Skeletal muscle cell (primary cell): ENCODE results near the gene TPP1.

Experiments used
- DNase-seq: peaks from one replicate; pipeline ENCODE4 v3.0.0-alpha.2; 2010; ENCODE audit warnings: low read depth
- H3K4me3 ChIP-seq: 2 replicates; pipeline ENCODE4 v1.5.1; 2011; ENCODE audit warnings: low read depth, mild to moderate bottlenecking, control low read depth, low read length, moderate library complexity

The TPP1 gene

DNA sequence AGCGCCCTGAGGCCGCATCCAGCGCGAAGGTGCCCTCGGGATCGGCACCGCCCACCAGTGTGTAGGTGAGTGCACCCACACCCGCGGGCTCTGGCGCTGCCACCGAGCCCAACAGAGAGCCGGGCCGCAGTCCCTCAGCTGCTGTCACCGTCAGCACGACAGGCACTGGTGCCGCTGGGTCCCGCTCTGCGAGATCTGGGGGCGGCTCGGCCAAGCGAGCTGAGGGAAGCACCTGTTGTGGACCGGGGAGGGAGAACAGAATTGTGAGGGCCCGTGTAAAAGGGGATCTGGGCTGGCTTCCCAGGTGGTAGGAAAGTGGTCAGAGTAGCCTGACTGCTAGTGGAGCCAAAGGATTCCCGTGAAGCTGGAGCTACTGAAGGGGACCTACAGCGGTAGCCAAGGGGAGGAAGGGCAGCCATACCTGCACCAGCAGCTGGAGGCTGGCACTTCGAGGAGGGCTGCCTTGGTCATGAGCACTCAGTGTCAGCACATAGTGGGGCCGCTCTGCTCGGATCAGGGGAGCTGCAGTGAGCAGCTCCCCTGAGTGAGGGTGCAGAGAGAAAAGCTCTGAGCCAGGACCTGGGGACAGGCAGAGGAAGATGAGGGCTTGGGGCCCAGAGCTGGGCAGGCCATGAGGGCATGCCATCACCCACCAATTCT lies 11.5 kb upstream of the TPP1 start:
- no peak overlapping the region for H3K4me3 ChIP-seq
- DNase-seq = no peak

DNA sequence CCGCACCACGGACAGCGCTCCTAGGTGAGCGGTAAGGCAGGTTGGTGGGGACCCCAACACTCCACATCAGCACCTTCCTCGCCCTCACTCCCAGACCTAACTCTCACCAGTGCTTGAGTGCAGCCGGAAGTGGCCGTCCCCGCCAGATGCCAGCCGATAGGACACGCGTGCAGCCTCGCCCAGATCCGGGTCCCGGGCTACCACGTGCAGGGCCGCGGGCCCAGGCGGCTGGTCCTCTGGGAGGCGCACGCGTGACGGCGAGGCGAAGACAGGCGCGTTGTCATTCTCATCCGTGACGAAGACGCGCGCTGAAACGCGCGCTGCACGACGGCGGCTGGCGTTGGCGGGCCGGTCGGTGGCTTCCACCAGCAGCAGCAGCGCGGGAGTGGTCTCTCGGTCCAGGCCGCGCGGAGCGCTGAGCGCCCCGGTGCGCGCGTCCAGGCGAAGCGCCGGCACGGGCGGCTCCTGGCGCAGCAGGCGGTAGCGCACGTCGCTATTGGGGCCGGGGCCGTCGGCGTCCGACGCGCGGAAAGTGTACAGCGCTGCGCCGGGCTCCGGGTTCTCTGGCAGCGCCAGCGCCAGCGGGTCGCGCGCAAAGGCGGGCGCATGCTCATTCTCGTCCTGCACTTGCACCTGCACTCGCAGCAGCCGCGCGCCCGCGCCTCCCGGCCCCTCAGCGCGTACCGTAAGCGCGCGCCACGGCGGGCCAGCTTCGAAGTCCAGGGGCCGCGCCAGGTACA lies 10.8 kb upstream of the TPP1 start:
- DNase-seq = no peak
- no peak overlapping the region for H3K4me3 ChIP-seq

DNA sequence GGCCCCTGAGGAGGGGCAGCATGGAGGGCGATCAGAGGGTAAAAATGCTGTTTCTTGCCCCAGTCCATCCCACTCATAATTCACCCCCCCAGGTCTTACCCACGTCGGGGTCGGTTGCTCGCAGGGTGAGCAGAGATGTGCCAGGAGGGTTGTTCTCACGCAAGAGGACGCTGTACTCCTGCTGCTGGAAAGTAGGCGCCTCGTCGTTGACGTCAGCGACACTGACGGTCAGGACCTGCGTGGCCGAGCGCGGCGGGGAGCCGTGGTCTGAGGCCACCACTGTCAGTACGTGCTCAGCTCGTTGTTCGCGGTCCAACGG lies 10.3 kb upstream of the TPP1 start:
- H3K4me3 ChIP-seq = no peak overlapping the region
- DNase-seq = no peak

DNA sequence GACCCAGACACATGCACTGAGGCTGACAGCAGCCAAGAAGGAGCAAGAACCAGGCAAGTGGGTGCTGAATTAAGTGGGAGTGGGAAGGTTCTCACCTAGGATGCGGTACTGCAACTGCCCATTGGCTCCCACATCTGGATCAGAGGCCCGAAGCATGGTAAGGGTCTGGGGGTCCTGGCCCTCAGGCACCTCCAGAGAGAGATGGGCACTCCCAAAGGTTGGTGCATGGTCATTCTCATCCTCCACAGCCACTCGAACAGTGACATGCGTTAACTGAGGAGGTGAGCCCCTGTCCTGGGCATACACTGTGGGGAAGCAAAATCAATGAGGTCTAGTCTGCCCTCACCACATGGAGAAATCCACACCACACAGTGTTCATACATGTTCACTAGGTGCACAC lies 9.3 kb upstream of the TPP1 start:
- DNase-seq = no peak
- no peak overlapping the region for H3K4me3 ChIP-seq

- DNase-seq = no peak
These were observed 8.6 kb upstream of the TPP1 start for GRCh38 chr11:6627762-6628241.

DNA sequence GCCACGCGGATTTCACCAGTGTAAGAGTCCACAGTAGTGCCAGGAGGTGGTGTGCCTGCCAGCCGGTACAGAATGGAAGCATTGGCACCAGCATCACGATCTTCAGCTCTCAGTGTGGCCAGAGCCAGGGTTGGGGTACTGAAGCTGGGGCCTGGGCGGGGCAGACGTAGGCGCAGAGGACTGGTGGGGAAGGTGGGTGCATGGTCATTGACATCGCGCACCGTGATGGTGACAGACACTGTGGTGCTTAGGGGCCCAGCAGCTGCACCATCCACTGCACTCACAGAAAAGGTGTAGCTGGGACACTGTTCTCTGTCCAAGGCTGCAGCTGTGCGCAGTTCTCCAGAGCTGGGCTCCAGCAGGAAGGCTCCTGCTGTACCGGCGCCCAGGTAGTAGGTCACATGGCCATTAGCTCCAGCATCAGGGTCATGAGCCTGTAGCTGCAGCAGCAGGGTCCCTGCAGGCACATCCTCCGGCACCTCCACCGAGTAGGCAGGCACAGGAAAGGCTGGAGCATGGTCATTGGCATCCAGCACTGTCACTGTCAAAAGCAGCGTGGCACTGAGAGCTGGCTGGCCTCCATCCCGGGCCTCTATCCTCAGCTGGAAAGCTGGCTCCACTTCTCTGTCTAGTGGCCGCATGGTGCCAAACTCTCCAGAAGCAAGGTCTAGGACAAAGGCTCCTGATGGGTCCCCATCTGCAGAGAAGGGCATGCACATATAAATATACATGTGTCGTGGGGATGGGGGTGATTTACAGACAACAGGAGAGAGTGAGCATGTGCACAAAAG lies 7.9 kb upstream of the TPP1 start:
- no peak overlapping the region for H3K4me3 ChIP-seq
- no peak for DNase-seq

More at GRCh38 chr11:6627762-6628241, 8.6 kb upstream of the TPP1 start:
- no peak overlapping the region for H3K4me3 ChIP-seq

GRCh38 chr11:6625832-6626420 lies 6.7 kb upstream of the TPP1 start:
- no peak for DNase-seq
- no peak overlapping the region for H3K4me3 ChIP-seq

DNA sequence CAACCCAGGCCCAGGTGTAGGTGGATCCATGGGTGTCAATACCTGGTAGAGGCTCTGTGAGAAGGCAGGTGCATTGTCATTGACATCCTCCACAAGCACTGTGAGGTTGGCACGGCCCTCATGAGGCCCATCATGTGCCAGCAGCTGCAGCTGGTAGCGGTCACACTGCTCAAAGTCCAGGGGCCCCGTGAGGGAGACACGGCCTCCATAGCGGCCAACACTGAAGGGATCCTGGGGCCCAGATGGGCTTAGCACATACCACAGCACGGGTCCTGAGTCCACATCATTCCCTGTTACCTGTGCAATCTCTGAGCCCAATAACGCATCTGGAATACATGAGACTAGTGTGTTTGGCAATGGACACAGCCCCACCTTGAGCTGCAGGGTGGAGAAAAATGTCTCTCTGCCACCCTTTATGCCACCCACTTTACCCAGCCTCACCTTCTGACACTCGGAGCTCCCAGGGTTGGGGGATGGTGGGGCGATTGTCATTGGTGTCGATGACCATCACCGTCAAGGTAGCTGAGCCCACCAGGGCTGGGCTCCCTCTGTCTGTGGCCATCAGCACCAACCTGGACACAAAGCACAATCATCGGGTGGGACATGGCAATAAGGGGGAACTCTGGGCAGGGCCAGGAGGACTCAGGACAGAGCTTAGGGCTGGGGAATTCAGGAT lies 6.1 kb upstream of the TPP1 start:
- no peak for DNase-seq
- no peak overlapping the region for H3K4me3 ChIP-seq

DNA sequence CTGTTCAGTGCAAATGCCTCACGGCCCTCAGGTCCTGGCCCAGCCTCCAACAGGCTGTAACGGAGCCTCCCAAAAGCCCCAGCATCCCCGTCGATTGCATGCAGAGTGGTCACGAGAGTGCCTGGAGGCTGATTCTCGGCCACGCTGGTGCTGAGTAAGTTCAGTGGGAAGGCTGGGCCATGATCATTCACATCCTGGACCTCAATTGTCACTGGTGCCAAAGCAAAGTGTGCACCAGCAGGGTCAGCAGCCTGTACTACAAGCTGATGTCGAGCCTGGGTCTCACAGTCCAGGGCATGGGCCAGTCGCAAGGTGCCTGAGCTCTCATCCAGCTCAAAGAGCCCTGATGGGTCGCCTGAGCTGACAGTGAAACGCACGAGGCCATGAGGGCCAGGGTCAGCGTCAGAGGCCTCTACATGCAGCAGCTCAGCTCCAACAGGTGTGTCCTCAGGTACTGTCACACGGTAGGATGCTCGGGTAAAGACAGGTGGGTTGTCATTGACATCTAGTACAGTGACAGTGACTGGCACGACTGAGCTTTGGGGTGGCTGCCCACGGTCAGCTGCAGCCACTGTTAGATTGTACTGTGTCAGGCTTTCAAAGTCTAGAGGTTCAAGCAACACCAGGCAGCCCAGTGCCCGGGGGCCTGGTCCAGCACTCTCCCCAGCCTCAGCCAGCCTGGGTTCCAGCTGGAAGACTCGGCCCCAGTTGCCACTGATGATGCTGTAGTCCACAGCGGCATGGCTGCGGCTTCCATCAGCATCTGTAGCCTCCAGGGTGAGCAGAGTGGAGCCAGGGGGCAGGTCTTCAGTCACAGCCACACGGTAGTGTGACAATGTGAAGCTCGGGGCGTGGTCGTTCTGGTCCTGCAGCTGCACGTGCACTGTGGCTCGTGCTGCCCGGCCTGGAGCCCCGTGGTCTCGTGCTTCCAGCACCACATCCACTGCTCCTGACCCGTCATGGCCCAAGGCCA lies 4.5 kb upstream of the TPP1 start:
- DNase-seq = no peak
- no peak overlapping the region for H3K4me3 ChIP-seq

DNA sequence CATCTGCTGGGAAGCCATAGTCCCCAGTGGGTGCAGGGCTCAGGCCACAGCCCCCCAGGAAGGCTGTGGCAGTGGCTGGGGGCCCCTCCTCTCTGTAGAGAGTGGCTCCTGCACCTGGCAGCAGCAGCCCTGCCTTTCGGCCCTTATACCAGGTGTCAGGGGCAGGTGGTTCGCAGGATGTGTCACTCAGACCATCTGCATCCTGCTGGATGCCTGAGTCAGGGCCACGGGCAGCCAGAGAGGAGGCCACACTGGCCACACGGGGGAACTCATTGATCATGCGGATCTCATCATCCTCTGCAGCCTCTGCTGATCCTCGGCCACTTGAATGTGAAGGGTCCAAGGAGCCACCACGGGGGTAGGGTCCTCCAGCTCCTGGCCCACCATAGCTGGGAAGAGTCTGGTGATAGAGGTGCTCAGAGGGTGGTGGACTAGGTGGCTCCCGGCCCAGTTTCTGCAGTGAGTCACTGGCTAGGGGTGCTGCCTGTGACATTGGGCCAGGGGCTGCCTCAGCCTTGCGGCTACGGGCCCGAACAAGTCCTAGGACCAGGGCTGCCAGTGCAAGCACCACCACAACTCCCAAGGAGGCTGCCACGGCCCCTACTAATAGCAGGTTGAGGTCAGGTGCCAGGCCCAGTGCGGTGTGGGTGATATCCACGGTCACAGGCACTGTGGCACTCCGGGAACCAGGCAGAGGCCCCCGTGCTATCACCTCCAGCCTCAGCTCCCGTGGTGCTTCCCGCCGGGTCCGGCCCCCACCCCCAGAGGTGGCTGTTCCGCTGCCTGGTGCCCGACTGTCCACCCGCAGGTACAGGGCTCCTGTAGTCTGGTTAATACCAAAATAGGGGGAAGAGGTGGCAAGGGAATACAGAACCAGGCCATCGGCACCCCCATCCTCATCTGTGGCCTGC lies 3.3 kb upstream of the TPP1 start:
- no peak overlapping the region for H3K4me3 ChIP-seq
- no peak for DNase-seq

- no peak overlapping the region for H3K4me3 ChIP-seq
- DNase-seq = no peak
These were observed 2.5 kb upstream of the TPP1 start for GRCh38 chr11:6621711-6622211.

GRCh38 chr11:6620636-6621035 lies 1.4 kb upstream of the TPP1 start:
- no peak overlapping the region for H3K4me3 ChIP-seq
- DNase-seq = no peak

DNA sequence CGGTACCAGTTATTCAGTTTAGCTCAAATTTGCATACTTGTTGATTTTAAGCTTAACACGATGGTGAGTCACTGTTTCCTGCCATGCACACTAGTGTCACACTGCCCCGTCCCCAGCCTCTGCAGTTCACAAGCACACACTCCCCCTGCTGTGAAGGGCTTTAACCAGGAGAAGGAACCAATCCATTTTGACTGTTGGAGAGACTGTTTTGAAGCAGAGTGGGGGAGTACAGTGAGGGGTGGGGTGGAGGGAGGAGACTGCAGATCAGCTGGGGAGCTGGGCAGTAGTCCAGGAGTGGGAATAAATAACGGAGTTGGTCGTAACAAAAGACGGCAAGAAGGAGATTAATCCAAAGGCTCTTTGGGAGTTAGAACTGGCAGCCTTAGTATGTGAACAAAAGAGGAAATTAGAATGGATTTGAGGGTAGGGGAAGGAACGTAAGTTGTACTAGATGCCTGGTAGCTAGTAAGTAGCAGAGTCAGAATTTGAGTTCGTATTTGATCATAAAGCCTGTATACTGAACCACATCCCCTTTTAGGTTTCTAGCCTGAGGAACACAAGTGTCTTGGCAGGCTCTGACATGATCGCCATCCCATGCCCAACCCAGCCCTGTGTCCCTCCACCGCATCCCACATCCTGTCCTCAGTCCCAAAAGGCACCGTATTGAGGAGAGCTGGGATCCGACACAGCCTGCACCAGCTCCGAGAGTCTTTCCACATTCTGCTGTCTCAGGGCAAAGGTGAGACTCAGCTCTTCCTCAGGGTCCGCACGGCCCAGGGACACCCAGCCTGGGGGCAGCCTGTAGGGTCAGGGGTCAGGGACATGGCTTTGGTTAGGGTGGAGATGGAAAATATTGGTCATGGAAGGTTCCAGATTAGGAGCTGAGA lies 862 bp downstream of the TPP1 start:
- peak overlapping the region; percentile 93 for H3K4me3 ChIP-seq
- DNase-seq = peak; percentile 35

DNA sequence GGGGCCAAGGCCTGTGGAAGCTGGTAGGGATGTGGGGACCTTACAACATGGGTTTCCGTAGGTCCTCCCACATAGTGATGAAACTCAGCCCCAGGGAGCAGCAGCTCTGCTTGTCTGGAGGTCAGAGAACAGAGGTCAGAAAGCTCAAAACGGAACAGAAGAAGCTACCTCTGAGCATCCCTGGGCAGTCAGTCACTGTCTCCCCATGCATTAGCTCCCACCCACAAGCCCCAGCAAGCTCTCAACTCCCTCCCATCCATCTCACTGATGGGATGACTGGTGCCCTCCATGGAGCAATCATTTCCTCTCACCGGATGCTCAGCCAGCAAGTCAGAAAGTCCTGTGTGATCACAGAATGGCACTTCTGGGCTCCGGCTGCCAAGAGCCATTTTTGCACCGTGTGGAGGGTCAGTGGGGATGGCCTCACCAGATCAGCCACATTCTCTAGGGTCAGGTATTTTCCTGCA lies 1.9 kb downstream of the TPP1 start:
- H3K4me3 ChIP-seq = no peak overlapping the region
- no peak for DNase-seq

- no peak overlapping the region for H3K4me3 ChIP-seq
- DNase-seq = no peak
These were observed 2.5 kb downstream of the TPP1 start for GRCh38 chr11:6616596-6617250.
